ENCODE measurements around the gene FGF22.
"Not testable (repeated sequence)": the region's sequence is repeated elsewhere in the genome, so short reads cannot be mapped to it uniquely, and the experiment has no call there.

Gene FGF22

DNA sequence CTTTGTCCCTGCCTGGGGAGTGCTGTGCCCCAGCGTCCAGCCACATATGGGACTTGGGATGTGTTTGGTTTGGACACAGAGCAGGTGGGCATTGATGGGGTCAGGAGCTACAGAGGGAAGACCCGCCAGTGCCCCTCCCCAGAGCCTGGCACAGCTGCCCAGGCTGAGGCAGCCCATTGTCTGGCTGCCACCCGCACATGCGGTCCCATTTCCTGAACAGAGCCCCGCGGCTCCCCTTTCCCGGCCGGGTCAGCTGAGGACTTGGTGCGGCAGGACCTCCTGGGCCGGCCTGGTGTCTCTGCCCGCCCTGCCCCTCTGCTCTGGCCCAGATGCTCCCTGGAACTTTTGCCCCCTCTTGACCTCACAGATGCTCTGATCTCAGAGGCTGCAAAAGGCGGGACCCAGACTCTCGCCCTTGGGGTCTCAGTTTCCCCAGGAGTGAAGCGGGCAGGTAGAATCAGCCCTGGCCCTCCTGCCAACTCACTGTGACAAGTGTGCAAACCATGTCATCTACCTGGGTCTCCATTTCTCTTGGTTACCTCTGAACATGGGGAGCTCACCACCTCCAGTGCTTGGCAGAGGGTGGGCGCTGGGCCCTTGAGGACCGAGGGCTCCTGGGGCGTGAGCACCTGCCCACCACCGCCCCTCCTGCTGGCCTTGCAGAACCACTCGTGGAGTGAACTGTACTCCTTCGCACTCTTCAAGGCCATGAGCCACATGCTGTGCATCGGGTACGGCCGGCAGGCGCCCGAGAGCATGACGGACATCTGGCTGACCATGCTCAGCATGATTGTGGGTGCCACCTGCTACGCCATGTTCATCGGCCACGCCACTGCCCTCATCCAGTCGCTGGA is 32.2 kb upstream of the FGF22 start:
- DNase-seq, result no peak

DNA sequence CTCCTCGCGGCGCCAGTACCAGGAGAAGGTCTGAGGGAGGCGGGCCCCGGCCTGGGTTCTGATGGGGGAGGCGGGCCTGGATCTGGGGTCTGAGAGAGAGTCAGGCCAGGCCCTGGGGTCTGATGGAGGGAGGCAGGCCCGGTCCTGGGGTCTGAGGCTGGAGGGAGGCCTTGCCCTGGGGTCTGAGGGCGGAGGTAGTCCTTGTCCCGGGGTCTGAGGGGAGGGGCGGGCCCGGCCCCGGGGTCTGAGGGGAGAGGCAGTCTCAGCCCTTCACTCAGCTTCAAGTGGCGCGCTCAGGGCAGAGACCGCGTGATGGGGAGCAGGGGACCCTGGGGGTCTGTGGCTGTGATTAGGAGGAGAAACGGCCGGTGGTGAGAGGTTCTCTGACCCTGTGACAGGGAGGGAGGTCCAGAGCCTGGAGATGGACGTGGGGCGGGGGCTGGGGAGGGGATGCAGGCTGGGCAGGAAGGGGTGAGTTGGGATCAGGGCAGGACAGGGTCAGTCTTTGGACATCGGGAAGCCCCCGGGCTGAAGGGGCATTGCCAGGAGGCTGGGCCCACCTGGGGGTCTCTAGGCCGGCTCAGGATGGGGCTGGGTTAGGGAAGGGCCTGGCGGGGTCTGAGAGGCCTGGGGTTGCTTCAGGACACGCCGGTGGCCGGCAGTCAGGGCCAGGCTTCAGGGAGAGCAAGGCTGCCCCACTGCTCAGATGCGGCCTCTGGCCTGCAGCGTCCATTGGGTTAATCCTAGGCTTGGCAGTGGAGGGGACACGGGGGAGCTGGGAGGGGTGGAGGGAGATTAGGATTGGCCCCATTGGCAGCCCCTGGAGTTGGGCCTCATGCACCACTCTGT is 31.3 kb upstream of the FGF22 start:
- DNase-seq, result no peak

DNA sequence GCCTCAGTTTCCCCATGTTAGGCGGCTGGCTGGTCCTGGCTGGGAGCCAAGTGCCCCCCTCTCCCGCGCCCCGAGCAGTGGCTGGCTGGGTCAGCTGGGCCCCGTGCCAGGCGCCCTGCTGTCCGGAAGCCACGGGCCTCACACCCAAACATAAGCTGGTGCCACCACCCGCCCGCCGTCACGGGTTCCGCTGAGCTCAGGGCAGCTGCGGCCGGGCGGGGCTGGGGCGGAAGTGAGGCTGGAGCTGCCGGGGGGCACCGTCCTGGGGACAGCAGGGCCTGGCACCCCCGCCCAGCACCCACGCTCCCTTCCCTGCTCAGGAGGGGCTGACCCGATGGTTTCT is 30.7 kb upstream of the FGF22 start:
- DNase-seq, result peak in 1 of 2 donors; percentile 35

DNA sequence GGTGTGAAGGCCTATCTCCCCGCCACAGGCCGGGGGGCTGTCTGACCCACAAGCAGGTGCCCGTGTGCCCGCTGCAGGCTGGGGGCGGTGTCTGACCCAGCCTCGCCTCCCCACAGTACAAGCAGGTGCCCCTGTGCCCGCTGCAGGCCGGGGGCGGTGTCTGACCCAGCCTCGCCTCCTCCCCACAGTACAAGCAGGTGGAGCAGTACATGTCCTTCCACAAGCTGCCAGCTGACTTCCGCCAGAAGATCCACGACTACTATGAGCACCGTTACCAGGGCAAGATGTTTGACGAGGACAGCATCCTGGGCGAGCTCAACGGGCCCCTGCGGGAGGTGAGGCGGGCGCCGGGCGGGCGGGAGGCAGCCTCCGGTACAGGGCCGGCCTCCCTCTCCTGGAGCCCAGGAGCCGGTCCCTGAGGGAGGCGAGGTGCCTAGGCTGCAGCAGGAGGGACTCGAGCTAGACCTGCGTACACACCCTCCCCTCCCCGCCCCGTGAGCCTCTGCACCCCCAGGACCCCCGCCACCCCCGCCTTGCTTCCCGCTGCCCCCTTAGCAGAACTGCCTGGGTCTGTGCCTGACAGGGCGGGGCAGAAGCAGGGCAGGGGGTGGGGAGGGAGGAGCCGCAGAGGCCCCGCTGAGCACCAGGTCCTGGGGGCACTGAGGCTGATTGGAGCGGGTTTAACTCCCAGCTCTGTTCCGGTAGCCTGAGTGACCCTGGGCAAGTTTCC is 29.4 kb upstream of the FGF22 start:
- peak; percentile 45 to 60 for DNase-seq

DNA sequence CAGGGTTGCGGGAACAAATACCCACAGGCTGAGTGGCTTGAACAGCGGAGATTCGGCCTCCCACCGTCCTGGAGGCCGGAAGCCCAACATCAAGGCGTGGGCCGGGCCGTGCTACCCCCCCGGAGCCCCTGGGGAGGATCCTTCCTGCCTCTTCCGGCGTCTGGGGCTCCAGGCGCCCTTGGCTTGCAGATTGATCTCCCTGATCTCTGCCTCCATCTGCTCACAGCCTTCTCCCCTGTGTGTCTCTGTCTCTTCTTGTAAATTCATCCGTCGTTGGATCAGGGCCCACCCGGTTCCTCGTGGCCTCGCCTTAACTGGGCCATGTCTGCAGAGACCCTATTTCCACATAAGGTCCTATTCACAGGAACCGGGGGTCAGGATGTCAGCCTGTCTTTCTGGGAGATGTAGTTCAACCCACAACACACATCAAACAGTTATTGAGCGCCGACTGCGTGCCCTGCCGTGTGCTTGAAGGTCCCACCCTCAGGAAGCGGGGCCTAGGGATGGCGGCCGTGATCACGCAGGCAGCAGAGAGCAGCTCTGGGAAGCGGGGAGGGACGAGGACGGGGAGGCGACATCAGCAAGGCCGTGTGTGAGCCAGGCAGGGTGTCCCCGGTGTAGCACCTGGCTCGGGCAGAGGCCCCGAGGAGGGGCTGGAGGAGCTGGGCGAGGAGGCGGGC is 28.7 kb upstream of the FGF22 start:
- peak; percentile 37 to 77 for DNase-seq

DNA sequence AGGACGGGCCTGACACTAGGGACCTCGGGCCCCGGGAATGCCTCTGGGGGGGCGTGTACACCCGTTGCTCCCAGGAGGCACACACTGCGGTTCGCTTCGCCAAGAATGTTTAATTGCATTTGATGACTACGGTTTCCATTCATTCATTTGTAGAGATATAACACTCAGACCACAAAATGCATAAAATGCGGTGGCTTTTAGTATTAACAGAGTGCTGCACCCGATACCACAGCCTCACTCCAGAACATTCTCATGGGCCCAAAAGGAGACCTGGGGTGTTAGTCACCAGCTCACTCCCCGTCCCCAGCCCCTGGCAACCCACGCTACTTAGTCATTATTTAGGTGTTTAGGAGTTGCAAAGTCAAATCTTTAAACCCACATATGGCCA is 28.2 kb upstream of the FGF22 start:
- peak; percentile 39 to 58 for DNase-seq

DNA sequence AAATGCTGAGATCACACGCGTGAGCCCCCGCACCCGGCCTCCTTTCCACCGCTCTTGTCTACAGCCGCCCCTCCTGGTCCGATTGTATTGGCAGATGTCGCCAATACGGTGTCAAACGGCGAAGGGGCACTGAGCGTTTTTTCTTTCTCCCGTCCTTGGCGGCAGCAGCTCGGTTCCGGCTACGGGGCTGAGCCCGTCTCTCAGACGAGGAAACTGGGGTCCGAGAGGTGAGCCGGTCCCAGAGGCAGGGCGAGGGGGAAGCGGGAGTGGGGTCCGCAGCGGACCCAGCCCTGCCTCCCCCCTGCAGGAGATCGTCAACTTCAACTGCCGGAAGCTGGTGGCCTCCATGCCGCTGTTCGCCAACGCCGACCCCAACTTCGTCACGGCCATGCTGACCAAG is 26.7 kb upstream of the FGF22 start:
- DNase-seq, result no peak

DNA sequence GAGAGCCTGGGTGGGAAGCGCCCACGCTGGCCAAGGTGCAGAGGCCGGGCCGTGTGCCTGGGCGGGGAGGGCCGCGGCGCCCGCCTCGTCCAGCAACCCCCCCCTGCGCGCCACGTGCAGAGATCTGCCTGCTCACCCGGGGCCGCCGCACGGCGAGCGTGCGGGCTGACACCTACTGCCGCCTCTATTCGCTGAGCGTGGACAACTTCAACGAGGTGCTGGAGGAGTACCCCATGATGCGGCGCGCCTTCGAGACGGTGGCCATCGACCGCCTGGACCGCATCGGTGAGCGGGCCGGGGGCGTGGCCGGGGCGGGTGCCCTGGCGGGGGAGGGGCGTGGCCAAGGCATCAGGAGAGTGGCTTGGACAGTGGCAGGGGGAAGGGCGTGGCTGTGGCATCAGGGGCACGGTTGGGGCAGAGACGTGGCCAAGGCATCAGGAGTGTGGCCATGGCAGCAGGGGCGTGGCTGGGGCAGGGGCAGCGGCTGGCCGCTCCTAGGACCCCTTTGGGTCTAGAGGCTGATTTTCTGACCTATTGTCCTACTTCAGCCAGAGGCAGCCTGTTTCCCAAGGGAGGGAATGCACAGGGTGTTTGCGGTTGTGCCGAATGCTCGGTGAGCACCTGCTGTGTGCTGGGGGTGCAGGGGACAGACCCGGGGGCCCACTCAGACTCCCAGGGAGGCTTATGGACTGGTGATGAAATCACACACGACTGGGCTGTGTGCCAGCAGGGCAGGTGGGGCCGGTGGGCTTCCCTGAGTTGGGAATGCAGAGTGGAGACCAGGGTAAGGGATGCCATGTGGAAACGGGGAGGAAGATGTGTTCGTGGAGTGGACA is 25.7 kb upstream of the FGF22 start:
- no peak for DNase-seq

DNA sequence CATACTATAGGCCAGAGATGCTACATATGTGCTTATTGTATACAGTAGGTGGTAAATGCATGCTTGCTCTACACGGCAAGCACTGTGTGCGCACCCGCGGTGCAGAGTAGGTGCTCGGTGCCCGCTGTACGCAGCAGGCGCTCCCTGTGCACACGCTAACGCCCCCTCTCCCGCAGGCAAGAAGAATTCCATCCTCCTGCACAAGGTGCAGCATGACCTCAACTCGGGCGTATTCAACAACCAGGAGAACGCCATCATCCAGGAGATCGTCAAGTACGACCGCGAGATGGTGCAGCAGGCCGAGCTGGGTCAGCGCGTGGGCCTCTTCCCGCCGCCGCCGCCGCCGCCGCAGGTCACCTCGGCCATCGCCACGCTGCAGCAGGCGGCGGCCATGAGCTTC is 24.1 kb upstream of the FGF22 start:
- DNase-seq, result no peak

DNA sequence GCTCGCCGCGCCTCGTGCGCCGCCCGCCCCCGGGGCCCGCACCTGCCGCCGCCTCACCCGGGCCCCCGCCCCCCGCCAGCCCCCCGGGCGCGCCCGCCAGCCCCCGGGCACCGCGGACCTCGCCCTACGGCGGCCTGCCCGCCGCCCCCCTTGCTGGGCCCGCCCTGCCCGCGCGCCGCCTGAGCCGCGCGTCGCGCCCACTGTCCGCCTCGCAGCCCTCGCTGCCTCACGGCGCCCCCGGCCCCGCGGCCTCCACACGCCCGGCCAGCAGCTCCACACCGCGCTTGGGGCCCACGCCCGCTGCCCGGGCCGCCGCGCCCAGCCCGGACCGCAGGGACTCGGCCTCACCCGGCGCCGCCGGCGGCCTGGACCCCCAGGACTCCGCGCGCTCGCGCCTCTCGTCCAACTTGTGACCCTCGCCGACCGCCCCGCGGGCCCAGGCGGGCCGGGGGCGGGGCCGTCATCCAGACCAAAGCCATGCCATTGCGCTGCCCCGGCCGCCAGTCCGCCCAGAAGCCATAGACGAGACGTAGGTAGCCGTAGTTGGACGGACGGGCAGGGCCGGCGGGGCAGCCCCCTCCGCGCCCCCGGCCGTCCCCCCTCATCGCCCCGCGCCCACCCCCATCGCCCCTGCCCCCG is 23.5 kb upstream of the FGF22 start:
- DNase-seq, result no peak

DNA sequence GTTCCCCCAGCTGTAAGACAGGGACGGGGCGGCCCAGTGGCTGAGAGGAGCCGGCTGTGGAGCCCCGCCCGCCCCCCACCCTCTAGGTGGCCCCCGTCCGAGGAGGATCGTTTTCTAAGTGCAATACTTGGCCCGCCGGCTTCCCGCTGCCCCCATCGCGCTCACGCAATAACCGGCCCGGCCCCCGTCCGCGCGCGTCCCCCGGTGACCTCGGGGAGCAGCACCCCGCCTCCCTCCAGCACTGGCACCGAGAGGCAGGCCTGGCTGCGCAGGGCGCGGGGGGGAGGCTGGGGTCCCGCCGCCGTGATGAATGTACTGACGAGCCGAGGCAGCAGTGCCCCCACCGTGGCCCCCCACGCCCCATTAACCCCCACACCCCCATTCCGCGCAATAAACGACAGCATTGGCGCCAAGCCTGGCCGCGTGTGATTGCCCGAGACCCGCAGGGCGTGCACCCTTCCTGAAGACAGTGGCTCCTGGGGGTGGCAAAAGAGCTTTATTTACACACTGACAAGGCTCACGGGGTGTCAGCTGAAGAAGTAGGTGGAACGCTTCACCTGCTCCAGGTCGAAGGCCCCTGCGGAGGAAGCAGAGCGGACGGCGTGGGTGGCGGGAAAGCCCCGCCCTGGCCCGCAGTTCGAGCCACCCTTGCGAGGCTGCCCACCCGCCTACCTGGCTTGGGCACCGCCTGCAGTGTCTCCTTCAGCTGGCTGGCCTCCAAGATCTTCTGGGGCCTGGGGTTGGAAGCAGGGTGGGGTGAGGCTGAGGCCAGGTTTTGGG is 22.7 kb upstream of the FGF22 start:
- DNase-seq, result no peak

DNA sequence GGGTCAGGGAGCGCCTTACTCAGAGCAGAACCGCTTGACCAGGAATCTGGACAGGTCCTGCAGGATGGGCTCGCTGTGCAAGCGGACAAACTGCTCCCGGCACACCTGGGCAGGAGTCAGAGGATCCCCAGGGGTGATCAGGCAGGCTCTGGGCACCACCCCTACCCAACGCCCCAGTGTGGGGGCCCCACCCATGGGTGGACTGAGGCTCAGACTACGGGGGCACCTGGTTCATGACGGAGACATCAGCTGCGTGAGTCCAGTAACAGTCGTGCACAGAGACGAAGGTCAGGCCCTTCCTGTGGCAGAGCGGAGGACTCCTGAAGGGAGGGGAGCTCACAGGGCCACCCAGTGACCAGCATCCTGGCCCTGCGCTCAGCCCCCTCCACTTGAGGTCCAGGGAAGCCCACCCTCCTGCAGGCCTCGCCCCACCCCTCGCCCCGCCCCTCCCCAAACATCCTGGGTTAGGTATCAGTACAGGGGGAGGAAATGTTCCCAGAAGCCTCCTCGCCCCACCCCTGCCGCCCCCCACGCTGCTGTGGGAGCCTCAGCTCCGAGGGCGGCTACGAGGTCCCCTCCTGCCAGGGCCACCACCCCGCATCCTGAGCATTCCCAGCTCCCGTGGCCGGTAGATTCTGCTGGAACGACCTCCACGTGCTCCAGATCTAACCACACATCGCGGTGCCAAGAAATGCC is 22.0 kb upstream of the FGF22 start:
- DNase-seq, result no peak

DNA sequence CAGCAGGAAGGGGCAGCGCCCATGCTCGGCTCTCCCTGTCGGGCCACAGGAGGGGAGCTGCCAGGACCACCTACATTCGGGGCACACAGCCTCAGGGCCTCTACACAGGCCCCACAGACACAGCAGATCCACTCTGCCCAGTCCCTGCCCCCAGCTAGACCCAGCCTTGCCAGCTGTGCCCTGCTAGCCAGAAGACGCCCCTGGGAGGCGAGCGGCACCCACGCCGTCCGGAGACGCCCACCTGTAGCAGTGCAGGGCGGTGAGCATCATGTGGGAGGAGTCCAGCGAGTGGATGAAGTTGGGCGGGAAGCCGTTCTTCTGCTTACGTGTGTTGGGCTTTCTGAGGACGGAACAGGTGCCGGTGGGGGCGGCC is 21.4 kb upstream of the FGF22 start:
- DNase-seq, result no peak

DNA sequence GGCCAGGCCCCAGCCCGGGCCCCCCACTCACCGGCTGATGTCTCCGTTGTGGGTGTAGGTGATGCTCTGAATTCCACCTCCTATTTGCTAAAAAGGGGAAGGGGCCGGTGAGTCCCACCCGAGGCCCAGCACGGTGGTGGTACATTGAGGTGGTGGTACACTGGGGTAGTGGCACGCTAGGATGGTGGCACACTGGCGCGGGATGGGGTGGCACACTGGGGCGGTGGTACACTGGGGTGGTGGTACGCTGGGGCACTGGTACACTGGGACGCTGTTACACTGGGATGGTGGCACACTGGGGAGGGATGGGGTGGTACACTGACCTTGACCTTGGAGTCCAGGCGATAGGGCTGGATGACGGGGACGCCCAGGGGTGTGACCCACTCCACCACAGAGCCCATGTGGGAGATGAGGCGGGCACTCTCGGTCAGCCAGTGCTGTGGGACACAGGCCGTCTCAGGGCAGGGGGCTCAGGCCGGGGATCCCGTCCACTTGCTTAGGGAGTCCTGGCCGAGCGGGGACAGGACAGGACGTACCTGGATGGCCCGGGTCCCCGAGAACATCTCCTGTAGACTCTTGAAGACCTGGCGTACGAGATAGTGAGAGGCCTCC is 20.9 kb upstream of the FGF22 start:
- no peak for DNase-seq

DNA sequence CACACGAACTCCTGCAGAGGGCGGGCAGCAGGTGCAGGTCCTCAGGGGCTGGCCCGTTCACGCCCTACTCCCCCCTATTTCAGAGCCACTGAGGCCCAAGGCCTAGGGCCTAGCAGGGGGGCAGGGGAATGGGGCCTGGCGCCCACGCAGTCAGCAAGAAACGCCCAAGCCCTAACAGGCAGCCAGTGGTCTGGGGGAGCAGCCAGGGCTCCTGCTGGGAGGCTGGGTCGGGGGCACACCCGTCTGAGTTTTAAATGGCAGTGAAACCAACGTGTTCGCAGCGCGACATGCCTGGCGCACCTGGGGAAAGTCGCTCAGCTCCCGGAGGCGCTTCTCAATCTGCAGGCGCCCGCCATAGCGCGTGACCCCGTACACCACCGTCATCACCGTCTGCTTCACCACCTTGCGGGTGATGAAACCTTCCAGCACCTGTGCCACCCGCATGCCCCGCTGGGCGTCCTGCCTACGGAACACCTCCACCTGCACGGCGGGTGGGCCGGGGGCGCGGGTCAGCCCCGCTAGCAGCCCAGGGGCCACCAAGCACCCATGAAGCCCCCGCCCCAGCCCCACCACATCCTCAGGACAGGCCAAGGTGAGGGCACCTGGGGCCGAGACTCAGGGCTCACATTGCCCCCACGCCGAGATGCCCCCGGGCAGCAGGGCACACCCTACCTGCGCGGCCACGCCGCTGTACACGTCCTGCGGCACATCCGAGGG is 20.2 kb upstream of the FGF22 start:
- DNase-seq, result no peak

DNA sequence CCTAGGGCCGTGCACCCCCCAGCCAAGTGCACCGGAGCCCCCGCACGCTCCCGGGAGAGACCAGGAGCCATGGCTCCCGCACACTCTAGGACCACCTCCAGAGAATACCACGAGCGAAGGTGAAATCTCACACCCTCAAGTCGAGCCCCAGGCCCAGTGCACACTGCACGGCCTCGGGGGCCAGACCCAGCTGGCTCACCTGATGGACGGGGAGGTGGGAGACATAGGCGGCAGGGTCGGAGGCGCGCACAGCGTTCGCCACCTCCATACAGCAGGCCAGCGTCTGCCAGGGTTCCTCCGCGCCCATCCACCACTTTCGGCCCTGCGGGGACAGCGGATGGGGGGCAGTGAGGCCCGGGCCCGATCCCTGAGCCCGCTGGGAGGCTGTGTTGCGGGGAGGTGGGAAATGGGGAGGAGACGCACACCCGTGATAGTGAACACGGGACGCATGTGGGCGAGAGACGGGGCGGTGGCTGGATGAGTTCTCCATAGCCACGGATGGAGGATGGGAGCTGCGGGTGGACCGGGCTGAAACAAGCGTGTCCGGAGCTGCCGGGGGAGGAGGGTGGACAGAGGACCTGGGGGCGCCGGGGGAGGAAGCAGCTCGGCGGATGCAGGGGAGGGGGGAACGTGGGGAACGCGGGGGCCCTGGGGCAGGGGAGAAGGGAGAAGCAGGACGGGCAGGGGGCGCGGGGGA is 19.4 kb upstream of the FGF22 start:
- no peak for DNase-seq

DNA sequence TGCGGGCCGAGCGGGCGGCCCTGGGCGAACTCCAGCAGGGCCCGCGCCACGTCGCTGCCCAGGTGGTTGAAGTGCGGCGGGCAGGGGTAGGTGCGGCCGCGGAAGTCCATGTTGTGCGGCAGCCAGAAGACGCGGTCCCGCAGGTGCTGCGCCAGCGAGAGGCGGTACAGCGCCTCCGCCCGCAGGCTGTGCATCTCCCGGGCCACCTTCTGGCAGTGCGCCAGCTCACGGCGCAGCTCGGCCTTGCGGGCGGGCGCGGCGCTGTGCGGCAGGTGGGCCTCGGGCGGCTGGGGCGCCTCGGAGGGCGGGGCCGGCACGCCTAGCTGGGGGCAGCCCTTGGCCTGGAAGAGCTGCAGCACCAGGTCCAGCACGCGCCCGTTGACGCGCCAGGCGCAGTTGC is 18.5 kb upstream of the FGF22 start:
- not testable (repeated sequence) for DNase-seq

DNA sequence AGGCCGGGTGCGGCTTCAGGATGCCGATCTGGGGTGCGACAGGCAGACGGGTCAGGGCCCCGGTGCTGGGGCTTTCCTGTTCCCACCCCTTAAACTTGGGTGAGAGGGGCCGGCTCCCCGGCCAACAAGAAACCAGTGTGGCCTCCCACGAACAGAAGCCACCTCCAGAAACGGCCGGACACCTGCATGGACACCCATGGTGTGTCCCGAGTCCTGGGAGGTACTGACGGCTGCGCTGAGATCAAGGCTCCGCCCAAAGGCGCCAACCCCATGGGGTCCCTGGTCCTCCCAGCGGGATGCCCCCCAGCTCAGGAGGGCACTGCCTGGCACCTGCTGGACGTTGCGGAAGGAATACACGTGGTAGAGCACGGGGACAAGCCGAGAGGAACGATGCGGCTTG is 17.9 kb upstream of the FGF22 start:
- DNase-seq, result no peak

Data from CD4-positive, alpha-beta T cell treated with Interleukin-4 for 1 hour (primary cell).